Non-pigmented ciliary epithelial cell (primary cell): ENCODE measurements around the gene MGAT5.
A peak's percentile ranks its signal among the peaks of the same experiment; 100 is the strongest.

Experiments used
- DNase-seq: peaks from one replicate; pipeline ENCODE4 v3.0.0-alpha.2; 2010; ENCODE audit warnings: low read depth

The MGAT5 gene

DNA sequence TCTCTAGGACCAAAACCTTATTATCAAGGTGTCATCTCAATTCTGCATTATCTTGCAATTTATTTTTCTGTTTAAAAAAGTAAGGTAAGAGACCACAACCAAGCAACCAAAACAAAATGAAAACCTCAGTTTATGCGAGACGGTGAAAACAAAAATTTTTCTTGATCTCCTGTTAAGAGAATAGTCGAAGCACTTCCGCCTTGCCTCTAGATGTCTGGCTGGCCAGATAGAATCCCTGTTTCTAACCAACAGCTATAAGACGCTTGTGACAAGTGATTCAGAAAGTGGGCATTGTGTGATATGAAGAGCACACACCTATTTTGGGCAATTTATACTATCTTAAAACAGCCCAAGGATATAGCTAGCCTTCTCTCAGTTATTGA lies 51.2 kb downstream of the MGAT5 start:
- DNase-seq, result no peak

DNA sequence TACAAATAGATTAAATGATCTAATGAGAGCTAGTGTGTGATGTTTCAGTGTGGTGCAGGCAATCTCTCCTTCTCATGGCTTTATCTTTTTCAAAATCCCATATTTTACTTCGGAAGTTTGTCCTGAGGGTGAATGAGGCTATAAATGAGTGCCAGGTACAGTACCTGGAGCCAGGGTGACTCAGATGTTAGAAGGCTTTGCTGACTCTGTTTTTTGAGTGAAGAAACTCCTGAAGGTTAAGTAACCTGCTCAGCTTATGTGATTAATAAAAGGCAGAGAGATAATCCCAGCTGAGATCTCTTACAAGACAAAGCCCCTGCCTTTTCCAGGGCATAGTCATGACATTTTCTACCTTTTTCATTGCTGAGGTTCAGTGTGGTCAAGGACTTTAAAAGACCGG lies 52.6 kb downstream of the MGAT5 start:
- no peak for DNase-seq

DNA sequence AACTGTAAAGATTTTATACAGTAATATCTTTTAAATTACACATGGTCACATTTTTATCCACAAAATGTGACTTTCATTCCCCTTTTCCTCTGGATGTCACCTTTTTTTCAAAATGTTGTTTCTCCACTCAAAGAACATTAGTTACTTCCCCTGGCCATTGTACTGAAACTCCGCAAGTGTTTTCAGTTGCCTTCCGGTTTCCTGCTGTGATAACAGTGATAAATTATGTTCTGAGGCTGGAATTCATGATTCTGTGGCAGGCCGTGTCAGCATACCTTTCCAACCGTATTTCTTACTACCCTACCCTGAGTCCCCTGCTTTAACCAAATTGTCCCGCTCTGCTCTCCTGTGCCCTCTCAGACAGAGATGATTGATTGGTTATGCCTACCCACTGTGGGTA lies 53.5 kb downstream of the MGAT5 start:
- no peak for DNase-seq

DNA sequence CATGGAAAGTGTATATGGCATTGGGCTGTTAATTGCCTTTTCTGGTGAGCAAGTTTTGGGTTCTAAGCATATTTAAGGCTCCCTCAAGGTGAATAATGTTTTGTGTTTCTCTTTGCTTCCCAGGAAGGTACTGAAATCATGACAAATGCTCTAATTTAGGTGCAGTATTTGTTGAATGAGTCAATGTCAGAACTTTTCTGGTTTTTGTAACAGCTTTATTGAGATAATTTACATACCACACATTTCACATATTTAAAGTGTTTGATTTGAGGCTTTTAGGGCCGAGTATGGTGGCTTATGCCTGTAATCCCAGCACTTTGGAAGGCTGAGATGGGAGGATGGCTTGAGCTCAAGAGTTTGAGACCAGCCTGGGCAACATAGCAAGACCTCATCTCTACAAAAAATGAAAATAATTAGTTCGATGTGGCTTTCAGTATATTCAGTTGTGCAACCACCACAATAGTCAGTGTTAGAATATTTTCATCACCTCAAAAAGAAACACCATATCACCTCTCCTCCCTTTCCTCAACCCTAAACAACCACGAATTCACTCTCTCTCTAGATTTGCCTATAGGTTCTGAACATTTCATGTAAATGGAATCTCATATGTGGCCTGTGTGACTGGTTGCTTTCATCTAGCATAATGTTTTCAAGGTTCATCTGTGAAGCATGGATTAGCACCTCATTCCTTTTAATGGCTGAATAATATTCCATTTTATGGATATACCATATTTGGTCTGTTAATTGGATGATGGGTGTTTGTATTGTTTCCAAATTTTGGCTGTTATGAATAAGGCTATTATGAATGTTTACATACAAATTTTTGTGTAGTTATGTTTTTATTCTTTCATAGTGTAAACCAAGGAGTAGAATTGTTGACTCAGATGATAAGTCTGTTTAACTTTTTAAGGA lies 54.9 kb downstream of the MGAT5 start:
- no peak for DNase-seq

DNA sequence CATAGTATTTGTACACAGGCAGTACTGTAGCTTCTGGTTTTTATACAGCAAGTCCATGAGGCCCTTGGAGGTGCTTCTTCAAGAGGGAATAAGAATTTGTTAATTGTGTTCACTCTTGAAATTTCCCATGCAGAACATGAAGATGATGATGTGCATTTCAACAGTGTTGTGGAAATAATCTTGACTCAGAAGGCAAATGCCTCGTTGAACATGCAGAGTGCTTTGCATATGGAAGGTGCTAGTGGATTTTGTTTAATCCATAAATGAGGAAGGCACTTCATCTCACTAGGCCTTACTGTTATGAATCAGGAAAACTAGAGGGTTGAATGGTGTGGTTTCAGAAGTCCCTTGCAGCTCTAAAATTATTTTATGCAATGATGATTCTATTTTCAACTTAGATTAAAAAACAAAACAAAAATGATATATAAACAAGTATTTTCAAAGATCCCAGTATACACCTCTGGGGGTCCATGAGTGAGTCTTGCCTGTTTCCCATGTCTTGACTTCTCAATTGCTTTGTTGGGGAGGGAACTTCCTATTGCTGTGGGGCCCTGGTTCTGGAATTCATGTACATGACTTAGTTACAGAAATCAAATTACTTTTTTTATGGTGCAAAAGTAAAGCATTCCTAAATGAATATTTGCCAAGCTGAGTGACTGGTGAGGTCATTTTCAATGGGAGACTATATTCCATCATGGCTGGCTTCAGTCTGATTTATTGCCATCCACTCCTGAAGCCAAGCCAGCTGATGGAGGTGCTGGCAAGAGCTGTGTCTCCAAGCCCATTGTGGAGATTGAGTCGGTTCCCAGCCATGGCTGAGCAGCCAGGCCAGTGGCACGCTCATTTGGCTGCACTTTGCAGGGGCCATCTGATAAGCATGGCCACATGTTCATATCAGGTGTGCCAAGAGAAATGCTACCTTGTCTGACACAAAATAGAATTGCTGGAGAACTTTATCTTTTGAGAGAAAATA lies 56.5 kb downstream of the MGAT5 start:
- DNase-seq, result no peak

DNA sequence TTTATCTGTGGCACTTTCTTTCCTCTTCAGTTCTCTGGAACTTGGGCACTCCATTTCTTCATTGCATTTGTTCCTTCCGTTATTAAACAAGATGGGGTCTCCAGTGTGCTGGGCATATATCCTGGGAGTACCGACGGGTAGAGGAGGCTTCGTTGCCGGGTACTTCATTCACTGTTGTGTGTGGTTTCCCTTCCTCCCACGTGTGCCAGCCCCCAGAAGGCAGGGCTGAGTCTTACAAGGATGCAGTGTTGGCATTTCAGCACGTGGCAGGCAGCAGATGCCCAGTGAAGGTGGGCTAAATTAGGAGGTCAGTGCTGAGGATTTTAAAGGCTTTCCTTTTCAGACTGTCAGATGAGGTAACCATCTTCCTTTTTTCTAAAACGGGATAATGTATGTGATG lies 58.6 kb downstream of the MGAT5 start:
- DNase-seq, result no peak

DNA sequence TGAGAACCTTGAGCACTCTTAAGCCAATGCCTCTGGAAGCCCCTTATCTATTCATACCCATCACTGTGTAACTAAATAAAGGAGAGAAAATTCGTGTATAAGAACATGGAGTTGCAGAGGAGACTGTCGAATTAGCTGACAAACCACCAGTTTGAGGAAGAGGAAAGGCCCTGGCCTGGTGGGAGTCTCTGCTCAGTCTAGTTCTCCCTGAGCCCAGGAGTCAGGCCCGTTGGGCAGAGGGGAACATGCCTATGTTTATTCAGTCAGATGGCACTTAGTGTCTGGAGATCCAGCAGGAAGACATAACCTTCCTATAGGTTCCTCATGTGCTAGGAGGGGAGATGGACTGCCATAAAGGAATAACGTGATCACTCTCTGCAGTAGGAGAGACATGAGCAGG lies 60.3 kb downstream of the MGAT5 start:
- no peak for DNase-seq

DNA sequence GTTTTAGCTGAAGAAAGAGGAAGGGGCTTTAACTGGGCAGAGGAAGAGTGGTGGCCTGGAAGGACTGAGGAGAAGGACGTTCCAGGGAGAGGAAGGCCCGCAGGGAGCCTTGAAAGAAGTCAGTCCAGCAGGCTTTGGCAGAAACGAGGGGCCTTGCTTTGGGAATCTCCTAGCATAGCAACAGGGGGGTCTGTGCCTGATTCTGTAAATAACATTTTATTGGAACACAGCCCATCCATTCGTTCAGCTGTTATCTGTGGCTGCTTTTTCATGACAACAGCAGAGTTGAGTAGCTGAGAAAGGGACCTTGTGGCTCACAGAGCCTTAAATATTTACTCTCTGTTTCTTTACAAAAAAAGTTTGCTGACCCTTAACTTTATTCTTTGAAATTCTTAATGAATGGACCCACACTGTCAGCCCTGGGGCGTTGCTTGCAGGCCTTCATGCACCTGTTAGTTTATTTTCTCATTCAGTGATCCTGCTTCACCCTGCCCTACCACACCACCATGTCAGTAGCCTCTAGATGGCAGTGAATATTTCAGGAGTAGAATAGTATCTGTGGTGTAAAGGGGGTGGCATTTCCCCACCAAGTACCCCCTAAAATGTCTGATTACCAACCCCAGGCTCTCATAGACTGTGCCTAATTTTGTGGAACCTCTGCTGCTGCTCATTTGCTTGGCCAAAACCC lies 61.0 kb downstream of the MGAT5 start:
- DNase-seq, result no peak

DNA sequence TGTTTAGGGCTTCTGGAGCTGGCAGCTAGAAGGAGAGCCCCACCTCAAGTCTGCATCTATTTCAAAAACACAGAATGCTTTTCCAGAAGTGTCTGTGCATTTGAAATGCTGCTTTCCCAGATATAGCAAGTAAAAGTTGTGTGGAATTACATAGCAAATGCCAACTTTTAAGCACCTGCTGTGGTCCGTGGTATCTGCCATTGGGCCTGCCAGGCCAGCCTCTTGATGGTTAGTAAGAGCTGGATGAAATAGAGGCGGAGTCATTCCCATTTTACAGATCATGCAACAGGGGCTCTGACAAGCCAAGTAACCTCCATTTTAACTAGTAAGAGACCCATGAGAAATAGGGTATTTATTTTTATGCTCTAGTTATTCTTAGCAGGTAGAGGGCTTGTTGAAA lies 61.6 kb downstream of the MGAT5 start:
- DNase-seq, result no peak

DNA sequence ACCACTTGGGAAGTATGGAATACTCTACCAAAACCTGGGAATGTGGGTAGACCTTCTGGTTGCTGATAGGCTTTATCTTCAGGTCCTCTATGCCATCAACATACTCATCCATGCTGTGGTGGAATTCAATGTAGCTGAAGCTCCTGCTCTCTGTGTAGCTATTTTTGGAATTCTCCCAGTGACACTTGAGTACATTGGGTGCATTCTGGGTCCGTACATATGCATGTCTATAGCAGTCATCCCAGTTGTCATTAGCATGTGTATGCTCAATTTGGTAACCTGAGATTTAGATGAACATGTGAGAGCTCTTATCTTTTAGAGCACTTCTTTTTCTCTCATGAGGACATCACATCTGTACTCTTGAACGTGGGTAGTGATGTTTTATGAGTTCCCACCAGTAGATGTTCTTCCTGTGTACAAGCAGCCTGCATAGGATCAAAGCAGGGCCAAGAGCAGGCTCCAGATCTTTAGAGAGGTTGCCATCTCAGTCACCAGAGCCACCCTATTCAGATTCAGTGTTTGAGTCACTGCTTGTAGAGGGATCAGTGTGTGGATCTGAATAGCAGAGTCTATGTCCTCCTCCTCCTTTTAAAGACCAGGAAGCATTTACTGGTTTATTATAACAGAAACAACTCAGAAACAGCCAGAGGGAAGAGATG lies 65.9 kb downstream of the MGAT5 start:
- no peak for DNase-seq

DNA sequence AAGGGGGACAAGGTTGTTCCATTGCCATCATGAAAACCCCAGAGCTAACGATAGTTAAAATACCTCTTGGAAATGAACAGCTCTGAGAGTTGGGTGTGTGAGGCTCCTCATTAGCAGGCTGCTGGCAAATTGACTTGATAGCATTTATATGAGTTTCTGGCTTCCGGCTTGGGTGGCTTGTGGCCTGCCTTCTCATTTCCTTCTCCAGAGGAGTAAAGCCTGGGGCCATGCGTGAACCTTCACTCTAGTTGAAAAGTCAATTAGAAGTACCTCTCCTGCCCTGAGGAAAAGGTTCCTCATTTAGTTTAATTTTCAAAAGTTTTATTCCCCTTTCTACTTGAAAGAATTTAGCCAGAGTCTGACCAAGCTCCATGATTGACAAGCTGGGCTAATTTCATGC lies 67.1 kb downstream of the MGAT5 start:
- DNase-seq, result no peak

DNA sequence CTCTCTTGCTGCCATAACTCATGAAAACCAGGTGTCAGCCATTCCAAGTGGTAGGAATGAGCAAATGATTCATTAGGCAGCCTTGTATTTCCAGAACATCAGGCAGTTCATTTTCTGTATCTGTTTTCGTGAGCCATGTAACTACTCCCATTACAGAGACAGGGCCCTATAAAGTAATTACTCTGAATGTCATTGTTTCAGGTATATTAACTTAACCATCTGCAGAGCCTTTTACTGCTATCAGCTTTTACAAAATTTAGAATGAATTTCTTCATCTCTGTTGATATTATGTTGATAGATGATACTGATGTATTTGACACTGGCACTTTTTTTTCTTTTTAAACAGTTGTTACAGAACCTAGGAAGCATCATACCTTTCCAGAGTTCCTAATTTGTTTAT lies 69.9 kb downstream of the MGAT5 start:
- no peak for DNase-seq

DNA sequence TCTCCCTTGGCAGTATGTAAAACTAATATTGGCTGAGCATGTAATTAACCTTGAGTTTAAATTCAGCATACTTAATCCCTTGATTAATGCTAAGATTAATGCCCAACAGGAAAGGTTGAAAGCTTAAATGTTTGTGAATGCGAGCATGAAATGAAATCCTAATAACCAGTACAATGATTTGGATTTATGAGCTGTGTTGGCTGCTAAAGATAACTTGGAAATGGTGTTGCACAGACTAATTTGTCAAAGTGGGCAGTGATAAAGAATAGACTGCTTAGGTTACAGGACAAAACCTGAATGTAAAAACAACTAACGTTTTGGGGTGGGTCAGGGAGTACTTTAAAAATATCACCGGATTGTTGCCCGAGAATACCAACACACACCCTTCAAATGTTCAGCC lies 70.6 kb downstream of the MGAT5 start:
- DNase-seq, result no peak

DNA sequence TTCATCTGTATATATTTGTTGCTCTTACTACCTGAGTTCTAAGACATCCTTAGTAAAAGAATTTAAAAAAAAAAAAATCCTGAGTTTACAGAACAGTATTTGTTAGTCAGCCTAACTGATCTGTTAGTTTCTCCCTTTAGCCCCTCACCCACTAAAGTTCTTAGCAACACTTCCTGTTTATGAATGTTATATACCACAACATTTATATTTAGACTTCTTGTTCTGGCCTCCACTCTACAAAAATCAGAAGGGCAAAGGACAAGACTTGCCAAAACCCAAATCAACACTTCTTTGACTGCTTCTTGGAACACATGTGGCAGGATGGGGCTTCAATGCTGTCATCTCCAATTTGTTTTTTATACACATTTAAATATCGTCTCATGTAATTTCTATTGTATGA lies 71.1 kb downstream of the MGAT5 start:
- DNase-seq, result no peak

DNA sequence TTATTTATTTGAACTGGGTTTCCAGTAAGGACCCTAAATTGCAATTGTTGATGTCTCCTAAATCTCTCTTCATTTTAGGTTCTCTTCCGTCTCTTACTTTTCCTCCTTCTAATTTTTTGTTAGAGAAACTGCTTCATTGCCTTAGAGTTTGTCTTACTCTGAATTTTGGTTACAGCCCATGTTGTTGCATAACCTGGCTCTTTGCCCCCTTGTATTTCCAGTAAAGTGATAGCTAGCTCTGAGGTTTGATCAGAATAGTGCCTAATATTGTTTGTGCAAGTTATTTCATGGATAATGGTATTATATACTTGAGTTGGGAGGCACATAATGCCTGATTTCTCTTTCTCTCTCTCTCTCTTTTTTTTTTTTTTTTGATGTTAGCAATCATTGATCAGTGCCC lies 71.8 kb downstream of the MGAT5 start:
- DNase-seq, result no peak

DNA sequence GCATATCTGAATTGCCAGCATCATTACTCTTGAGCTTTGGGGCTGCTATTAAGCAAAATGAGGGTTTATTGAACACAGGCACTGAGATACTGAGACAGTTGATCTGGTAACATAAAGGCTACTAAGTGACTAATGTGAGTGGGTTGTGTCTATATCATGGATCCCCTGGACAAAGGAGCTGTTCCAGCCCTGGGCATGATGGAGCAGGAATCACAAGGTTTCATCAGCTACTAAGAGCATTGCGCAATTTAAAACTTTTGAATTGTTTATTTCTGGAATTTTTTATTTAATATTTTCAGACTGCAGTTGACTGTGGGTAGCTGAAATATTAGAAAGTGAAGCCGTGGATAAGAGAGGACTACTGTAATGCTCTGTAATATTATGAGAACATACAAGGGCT lies 73.5 kb downstream of the MGAT5 start:
- DNase-seq, result peak; percentile 27

DNA sequence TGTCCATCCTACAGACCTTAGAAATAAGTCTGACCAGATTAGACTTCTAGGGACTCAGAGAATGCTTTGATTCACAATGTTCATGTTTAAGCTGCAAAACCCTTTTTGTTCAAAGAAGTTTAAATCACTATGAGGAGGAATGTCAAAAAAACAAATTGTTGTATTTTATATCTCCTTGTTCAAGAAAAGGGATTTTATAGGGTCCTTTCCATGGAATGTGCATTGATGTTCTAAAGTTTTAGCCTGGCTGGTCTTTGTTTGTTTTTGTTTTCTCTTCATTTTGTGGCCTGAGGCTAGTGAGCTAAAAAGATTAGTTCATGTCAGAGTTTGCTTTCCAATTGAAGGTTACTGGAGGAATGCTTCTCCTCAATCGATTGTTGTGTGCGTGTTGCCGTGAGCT lies 77.2 kb downstream of the MGAT5 start:
- DNase-seq, result no peak

DNA sequence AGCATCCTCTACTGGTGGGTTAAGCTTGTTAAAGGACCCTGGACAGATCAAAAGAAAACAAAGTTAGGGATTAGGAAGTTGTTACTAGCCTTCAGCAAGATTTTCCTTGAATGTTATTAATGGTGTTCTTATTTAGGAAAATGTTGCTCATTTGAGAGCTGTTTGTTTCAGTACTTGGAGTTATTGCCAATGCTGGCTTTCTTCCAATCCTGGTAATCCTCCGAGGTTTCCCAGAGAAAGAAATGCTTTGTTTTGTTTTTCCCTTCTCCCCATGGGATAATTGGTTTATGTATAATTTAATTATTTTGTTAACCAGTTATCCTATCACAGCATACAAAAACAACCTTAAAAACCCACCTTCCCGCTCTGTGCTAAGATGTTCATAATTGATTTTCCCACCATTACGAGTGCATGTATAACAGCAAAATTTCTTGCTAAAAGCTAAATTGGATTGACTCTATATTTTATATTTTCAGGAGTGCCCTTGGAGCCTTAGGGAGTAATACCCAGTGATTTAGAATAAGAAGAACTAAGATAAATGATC lies 79.8 kb downstream of the MGAT5 start:
- no peak for DNase-seq

DNA sequence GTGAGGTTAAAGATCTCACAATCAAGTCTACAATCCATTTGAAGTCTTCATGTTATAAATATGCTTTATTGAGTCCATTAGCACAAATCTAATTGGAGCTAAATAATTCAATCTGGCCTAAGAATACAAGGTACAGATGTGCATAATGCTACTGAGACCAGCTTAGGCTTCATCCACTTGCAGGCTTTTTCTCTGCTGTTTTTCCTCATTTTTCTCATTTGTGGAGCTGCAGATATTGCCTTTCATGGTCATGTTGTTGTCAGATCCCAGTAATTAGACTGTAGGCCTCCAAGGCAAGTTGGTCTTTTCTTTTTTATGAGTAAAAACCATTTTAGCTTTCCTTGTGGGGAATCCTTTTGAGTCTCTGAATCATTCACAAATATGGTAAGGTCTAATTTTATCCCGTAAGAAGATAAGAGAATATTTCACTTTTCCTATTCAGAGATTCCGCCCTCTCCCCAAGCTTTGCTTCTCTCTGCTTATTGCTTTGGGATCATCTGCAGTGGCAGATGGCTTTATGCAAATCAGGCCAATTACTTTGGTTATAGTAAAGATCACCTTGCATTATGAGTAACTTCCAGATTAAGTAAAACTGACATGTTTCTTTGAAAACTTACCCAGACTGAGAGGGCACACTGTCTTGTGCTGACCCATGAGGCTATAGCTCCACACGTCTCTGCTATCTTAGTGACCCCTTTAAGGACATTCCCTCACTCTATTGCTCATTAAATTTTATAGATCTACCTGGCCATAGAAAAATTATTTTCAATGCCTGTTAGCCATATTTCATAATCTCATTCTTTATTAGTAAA lies 80.9 kb downstream of the MGAT5 start:
- DNase-seq, result no peak

DNA sequence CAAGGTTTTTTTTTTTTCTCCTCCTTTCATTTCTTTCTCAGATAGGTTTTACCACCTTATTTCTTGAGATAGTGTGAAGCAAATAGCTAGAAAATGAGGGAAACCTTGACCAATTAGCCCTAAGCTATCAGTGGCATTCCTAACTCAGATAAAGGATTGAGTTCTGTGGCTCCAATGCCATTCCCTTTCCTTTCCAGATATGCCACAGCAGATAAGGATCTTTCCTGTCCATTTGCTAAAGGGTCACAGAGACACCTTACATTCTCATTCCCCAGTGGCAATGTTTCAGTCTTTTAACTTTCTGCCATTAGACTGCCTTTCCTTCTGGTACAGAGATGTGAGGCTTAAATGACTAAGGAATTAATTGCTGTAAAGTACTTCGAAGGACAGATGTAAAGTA lies 81.7 kb downstream of the MGAT5 start:
- no peak for DNase-seq

DNA sequence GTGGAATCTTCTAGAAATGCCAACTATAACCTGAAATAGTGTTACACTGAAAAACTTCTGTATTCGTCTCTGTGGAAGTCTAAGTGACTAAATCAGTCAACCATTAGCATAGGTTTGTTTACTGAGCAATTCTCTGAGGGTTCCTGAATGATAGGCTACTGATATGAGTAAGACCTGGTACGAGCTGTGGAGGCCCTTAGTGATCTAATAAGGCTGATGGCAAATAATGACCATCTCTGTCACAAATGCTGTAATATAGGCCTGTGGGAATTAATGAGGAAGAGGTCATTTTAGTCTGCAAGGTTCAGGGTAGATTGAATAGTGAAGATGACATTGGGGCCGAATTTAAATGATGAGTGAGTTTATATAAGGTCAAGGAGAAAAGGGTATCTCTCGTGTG lies 82.5 kb downstream of the MGAT5 start:
- no peak for DNase-seq
